22Rv1 (cell line): ENCODE data around the gene STAC.

ENCODE experiments used
- ZFX ChIP-seq: fragments of 450-650 bp; IDR thresholded peaks from 2 replicates; pipeline ENCODE4 v1.6.1; 2017; ENCODE audit warnings: antibody characterized with exemption, borderline replicate concordance
- TF ChIP-seq, protein P1 (sequence below): fragments of 450-650 bp; IDR thresholded peaks from 2 replicates; pipeline ENCODE4 v1.5.1; 2017; ENCODE audit warnings: mild to moderate bottlenecking

DNA sequence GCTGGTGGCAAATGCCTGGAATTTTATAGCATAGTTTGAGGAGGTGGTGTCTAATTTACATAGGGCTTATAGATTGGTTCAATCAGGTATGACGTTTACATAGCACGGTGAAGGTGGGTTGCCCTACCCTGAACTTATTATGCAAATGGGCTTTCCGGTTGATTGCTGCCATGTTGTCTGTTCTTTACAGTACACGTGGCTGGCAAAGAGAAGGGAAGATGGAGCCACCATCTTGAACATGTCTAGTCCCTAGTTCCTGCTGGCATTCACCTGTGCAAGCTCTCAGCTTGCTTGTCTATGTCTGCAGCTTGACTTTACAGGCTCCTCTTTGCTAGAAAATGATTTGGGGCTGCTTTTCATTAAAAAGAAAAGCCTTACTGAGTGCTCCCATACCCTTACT lies 14.0 kb upstream of the STAC start:
- TF ChIP-seq, protein P1, sequence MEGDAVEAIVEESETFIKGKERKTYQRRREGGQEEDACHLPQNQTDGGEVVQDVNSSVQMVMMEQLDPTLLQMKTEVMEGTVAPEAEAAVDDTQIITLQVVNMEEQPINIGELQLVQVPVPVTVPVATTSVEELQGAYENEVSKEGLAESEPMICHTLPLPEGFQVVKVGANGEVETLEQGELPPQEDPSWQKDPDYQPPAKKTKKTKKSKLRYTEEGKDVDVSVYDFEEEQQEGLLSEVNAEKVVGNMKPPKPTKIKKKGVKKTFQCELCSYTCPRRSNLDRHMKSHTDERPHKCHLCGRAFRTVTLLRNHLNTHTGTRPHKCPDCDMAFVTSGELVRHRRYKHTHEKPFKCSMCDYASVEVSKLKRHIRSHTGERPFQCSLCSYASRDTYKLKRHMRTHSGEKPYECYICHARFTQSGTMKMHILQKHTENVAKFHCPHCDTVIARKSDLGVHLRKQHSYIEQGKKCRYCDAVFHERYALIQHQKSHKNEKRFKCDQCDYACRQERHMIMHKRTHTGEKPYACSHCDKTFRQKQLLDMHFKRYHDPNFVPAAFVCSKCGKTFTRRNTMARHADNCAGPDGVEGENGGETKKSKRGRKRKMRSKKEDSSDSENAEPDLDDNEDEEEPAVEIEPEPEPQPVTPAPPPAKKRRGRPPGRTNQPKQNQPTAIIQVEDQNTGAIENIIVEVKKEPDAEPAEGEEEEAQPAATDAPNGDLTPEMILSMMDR, result no peak
- no peak for TF ChIP-seq ZFX
